ENCODE data around the gene TOMM20. TPM values are rescaled to one million over a fixed set of nuclear protein-coding genes. Genes with fewer than 3 reads are reported as not detected.

The TOMM20 gene
- total and polyA plus RNA-seq, 9 of the 15 experiments (the other 6 are each of a cell fraction or from before 2014, with no cell fraction given) = 70.6 to 334 (median 159) TPM

DNA sequence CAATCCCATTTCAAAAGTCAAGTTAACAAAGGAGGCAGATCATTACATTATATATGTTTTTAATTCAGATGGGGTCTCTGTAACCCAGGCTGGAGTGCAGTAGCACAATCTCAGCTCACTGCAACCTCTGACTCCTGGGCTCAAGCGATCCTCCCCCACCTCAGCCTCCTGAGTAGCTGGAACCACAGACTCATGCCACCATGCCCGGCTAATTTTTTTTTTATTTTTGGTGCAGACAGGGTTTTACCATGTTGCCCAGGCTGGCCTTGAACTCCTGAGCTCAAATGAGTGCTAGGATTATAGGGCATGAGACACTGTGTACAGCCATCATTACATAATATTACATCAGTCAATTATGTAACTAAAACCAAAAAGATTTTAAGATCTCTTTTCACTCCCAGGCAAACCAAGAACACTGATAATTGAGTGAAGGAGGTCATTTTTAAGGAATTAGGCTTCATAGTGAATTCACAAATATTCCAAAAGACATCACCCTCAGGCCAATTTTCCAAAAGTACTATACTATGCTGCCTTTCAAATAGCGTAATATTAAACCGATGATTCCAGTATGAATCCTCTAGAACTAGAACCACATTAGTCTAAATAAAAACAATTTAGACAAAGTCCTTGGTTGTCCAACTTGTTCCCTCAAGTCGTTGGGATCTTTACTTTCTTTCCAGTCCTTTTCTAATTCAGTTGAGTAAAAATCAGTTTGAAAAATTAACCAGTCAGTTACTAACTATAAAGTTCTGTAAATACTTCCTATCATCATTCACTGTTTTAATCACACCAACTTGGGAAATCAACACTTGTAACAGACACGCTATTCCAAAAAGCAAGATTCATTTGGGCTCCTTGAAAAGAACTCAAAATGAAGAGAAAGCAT lies 16.1 kb downstream of the TOMM20 start (continued):
- TF ChIP-seq, protein P1, sequence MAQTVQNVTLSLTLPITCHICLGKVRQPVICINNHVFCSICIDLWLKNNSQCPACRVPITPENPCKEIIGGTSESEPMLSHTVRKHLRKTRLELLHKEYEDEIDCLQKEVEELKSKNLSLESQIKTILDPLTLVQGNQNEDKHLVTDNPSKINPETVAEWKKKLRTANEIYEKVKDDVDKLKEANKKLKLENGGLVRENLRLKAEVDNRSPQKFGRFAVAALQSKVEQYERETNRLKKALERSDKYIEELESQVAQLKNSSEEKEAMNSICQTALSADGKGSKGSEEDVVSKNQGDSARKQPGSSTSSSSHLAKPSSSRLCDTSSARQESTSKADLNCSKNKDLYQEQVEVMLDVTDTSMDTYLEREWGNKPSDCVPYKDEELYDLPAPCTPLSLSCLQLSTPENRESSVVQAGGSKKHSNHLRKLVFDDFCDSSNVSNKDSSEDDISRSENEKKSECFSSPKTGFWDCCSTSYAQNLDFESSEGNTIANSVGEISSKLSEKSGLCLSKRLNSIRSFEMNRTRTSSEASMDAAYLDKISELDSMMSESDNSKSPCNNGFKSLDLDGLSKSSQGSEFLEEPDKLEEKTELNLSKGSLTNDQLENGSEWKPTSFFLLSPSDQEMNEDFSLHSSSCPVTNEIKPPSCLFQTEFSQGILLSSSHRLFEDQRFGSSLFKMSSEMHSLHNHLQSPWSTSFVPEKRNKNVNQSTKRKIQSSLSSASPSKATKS (CRISPR knock-in tag; IDR thresholded peaks at IDR 0.05) = no peak
- TF ChIP-seq TCF3 (CRISPR knock-in tag; IDR thresholded peaks at IDR 0.05) = no peak
- peak; percentile 67 for TF ChIP-seq CEBPG (CRISPR knock-in tag; IDR thresholded peaks at IDR 0.05)
- peak; percentile 70 to 94 for TF ChIP-seq CEBPG (tag; conservative IDR thresholded peaks at IDR 0.05 in 1 of 2, IDR thresholded peaks at IDR 0.05 in 1 of 2)
- TF ChIP-seq, protein P2, sequence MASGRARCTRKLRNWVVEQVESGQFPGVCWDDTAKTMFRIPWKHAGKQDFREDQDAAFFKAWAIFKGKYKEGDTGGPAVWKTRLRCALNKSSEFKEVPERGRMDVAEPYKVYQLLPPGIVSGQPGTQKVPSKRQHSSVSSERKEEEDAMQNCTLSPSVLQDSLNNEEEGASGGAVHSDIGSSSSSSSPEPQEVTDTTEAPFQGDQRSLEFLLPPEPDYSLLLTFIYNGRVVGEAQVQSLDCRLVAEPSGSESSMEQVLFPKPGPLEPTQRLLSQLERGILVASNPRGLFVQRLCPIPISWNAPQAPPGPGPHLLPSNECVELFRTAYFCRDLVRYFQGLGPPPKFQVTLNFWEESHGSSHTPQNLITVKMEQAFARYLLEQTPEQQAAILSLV (tag; IDR thresholded peaks at IDR 0.05) = peak; percentile 29; the same call in 1 of the 2 replicates
- TF ChIP-seq MTF1 (CRISPR knock-in tag; IDR thresholded peaks at IDR 0.05; ENCODE audit: borderline replicate concordance) = peak; percentile 53; the same call in 1 of the 2 replicates
- peak; percentile 17 for TF ChIP-seq ETS2 (tag; IDR thresholded peaks at IDR 0.05; ENCODE audit: borderline replicate concordance, poor library complexity, severe bottlenecking)
- TF ChIP-seq CBX8 (IDR thresholded peaks at IDR 0.05; ENCODE audit: borderline replicate concordance, extremely low read depth, low read depth, low read length, poor library complexity, severe bottlenecking) = no peak
- no peak for TF ChIP-seq FOXK1 (CRISPR knock-in tag; IDR thresholded peaks at IDR 0.05; ENCODE audit: borderline replicate concordance)
- TF ChIP-seq, protein P3, sequence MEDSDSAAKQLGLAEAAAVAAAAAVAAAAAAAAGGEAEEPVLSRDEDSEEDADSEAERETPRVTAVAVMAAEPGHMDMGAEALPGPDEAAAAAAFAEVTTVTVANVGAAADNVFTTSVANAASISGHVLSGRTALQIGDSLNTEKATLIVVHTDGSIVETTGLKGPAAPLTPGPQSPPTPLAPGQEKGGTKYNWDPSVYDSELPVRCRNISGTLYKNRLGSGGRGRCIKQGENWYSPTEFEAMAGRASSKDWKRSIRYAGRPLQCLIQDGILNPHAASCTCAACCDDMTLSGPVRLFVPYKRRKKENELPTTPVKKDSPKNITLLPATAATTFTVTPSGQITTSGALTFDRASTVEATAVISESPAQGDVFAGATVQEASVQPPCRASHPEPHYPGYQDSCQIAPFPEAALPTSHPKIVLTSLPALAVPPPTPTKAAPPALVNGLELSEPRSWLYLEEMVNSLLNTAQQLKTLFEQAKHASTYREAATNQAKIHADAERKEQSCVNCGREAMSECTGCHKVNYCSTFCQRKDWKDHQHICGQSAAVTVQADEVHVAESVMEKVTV (CRISPR knock-in tag; IDR thresholded peaks at IDR 0.05) = no peak
- no peak for TF ChIP-seq CHD4 (IDR thresholded peaks at IDR 0.05; ENCODE audit: insufficient read depth, insufficient replicate concordance, low read depth, low read length, poor library complexity, severe bottlenecking)
- TF ChIP-seq, protein P4, sequence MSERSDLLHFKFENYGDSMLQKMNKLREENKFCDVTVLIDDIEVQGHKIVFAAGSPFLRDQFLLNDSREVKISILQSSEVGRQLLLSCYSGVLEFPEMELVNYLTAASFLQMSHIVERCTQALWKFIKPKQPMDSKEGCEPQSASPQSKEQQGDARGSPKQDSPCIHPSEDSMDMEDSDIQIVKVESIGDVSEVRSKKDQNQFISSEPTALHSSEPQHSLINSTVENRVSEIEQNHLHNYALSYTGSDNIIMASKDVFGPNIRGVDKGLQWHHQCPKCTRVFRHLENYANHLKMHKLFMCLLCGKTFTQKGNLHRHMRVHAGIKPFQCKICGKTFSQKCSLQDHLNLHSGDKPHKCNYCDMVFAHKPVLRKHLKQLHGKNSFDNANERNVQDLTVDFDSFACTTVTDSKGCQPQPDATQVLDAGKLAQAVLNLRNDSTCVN (CRISPR knock-in tag; IDR thresholded peaks at IDR 0.05) = no peak
- no peak for TF ChIP-seq MAFK (IDR thresholded peaks at IDR 0.05; ENCODE audit: low read length)
- TF ChIP-seq, protein P5, sequence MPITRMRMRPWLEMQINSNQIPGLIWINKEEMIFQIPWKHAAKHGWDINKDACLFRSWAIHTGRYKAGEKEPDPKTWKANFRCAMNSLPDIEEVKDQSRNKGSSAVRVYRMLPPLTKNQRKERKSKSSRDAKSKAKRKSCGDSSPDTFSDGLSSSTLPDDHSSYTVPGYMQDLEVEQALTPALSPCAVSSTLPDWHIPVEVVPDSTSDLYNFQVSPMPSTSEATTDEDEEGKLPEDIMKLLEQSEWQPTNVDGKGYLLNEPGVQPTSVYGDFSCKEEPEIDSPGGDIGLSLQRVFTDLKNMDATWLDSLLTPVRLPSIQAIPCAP (CRISPR knock-in tag; IDR thresholded peaks at IDR 0.05; ENCODE audit: borderline replicate concordance) = no peak
- no peak for TF ChIP-seq ZNF41 (CRISPR knock-in tag; conservative IDR thresholded peaks at IDR 0.05)
- TF ChIP-seq MYNN (IDR thresholded peaks at IDR 0.05) = no peak
- no peak for TF ChIP-seq MYNN (CRISPR knock-in tag; IDR thresholded peaks at IDR 0.05)
- TF ChIP-seq PTBP1 (IDR thresholded peaks at IDR 0.05; ENCODE audit: low read depth, low read length) = no peak
